CD4-positive, CD25-positive, alpha-beta regulatory T cell (primary cell): ENCODE results near the gene ATP13A2. TPM values are rescaled to one million over a fixed set of nuclear protein-coding genes. Genes with fewer than 3 reads are reported as not detected.

ENCODE experiments used
- ATAC-seq, 2 donors: fragments of 150-1000 bp; cut with Tn5 transposase; one replicate each; pipeline ENCODE4 v1.10.0; 2021; ENCODE audit warnings: low read depth in 2 of 2, moderate number of reproducible peaks in 2 of 2, moderate library complexity in 1 of 2
- DNase-seq, 3 donors: peaks; one replicate each; pipeline versions ENCODE4 v3.0.0 to v3.0.0-alpha.2; 2012 to 2022; ENCODE audit warnings: mixed read lengths in 1 of 3
- H3K27ac ChIP-seq: one replicate; pipeline ENCODE4 v1.7.0; 2013; ENCODE audit warnings: mild to moderate bottlenecking, low read length; ENCODE audit not compliant: insufficient read depth, poor library complexity, severe bottlenecking
- H3K27me3 ChIP-seq: one replicate; pipeline ENCODE4 v1.7.0; 2013; ENCODE audit warnings: low read length; ENCODE audit not compliant: control insufficient read depth, insufficient read depth
- H3K36me3 ChIP-seq: one replicate; pipeline ENCODE4 v1.7.0; 2013; ENCODE audit warnings: mild to moderate bottlenecking, low read length, moderate library complexity; ENCODE audit not compliant: control insufficient read depth, insufficient read depth
- H3K4me1 ChIP-seq: 2 replicates; pipeline ENCODE4 v1.7.0; 2013; ENCODE audit warnings: mild to moderate bottlenecking, low read length; ENCODE audit not compliant: insufficient read depth, control insufficient read depth, poor library complexity, severe bottlenecking
- H3K4me3 ChIP-seq: one replicate; pipeline ENCODE4 v1.7.0; 2013; ENCODE audit warnings: low read depth, mild to moderate bottlenecking, low read length, moderate library complexity
- H3K9me3 ChIP-seq, 2 experiments: 1 replicate in 1 of 2; 2 replicates in 1 of 2; pipeline ENCODE4 v1.7.0; 2013; ENCODE audit warnings: low read length in 2 of 2, mild to moderate bottlenecking in 1 of 2, moderate library complexity in 1 of 2; ENCODE audit not compliant: control insufficient read depth in 2 of 2
- H3K27ac Mint-ChIP-seq, 3 donors: one replicate each; pipeline ENCODE4 v1.8.0; 2020 to 2022; ENCODE audit warnings: mild to moderate bottlenecking in 3 of 3, mixed read lengths in 3 of 3, moderate library complexity in 2 of 3
- H3K27me3 Mint-ChIP-seq: one replicate; pipeline ENCODE4 v1.8.0; 2022; ENCODE audit warnings: mild to moderate bottlenecking, mixed read lengths
- H3K36me3 Mint-ChIP-seq: one replicate; pipeline ENCODE4 v1.8.0; 2020; ENCODE audit warnings: mixed read lengths
- H3K4me1 Mint-ChIP-seq, 4 donors: one replicate each; pipeline ENCODE4 v1.8.0; 2020 to 2022; ENCODE audit warnings: mixed read lengths in 4 of 4, mild to moderate bottlenecking in 1 of 4
- H3K4me3 Mint-ChIP-seq, 4 donors: one replicate each; pipeline ENCODE4 v1.8.0; 2020 to 2022; ENCODE audit warnings: mild to moderate bottlenecking in 4 of 4, mixed read lengths in 4 of 4, moderate library complexity in 3 of 4
- H3K9me3 Mint-ChIP-seq, 7 donors: one replicate each; pipeline ENCODE4 v1.8.0; 2020 to 2022; ENCODE audit warnings: mixed read lengths in 7 of 7, mild to moderate bottlenecking in 3 of 7, moderate library complexity in 2 of 7
- polyA plus RNA-seq, 4 donors: library from polyadenylated mRNA; unstranded; fragments of 300-500 nt; fragmentation: Illumina TruSeq; gene quantifications; one replicate each; pipeline ENCODE4 v1.2.3, GENCODE V29; 2021
- total RNA-seq: library from RNA; stranded (reverse); gene quantifications from one replicate; pipeline ENCODE4 v1.2.3, GENCODE V29; 2022

ATP13A2 gene
- total and polyA plus RNA-seq, 5 donors from 2014 or later = 29.7 to 41.7 (median 33.0) TPM

GRCh38 chr1:17008208-17008855 is 3.4 kb downstream of the ATP13A2 start:
- Histone ChIP-seq H3K27ac (no peak overlapping the region), H3K27me3 (no peaks in the 10 kb centered on the region), H3K4me3 (no peak overlapping the region), H3K4me1 (peaks cover 19% of the 10 kb centered on the region), H3K9me3 (no peaks in the 10 kb centered on the region), H3K36me3 (peaks cover 15% of the 10 kb centered on the region)
- Mint-ChIP-seq H3K9me3 (no peaks in the 10 kb centered on the region), H3K27ac (no peak overlapping the region), H3K4me3 (no peak overlapping the region), H3K36me3 (peaks cover 8% of the 10 kb centered on the region), H3K27me3 (no peaks in the 10 kb centered on the region), H3K4me1 (peaks cover 0 to 24% (median 9%) of the 10 kb centered on the region in 4 donors)
- DNase-seq (no peak), ATAC-seq (no peak)

GRCh38 chr1:17007121-17007520 is 4.6 kb downstream of the ATP13A2 start:
- Histone ChIP-seq H3K27ac (no peak overlapping the region), H3K27me3 (no peaks in the 10 kb centered on the region), H3K4me1 (peaks cover 18% of the 10 kb centered on the region), H3K4me3 (no peak overlapping the region), H3K36me3 (peaks cover 24% of the 10 kb centered on the region), H3K9me3 (no peaks in the 10 kb centered on the region)
- Mint-ChIP-seq H3K36me3 (peaks cover 8% of the 10 kb centered on the region), H3K9me3 (no peaks in the 10 kb centered on the region), H3K4me1 (peaks cover 0 to 22% (median 9%) of the 10 kb centered on the region in 4 donors), H3K27me3 (no peaks in the 10 kb centered on the region), H3K4me3 (no peak overlapping the region), H3K27ac (no peak overlapping the region)
- ATAC-seq = no peak
- DNase-seq = no peak

- H3K4me3 ChIP-seq = no peak overlapping the region
- no peaks in the 10 kb centered on the region for H3K9me3 ChIP-seq
- H3K27ac ChIP-seq = no peak overlapping the region
- H3K4me1 Mint-ChIP-seq = peaks cover 0 to 11% (median 5%) of the 10 kb centered on the region in 4 donors
- peaks cover 11% of the 10 kb centered on the region for H3K36me3 Mint-ChIP-seq
- no peak overlapping the region for H3K4me3 Mint-ChIP-seq
- no peaks in the 10 kb centered on the region for H3K27me3 Mint-ChIP-seq
- peaks cover 6% of the 10 kb centered on the region for H3K4me1 ChIP-seq
- H3K27ac Mint-ChIP-seq = no peak overlapping the region
- no peaks in the 10 kb centered on the region for H3K9me3 Mint-ChIP-seq
- ATAC-seq = no peak
- DNase-seq = no peak
- peaks cover 25% of the 10 kb centered on the region for H3K36me3 ChIP-seq
- H3K27me3 ChIP-seq = no peaks in the 10 kb centered on the region
Observed at GRCh38 chr1:17005365-17005740, 6.4 kb downstream of the ATP13A2 start.

- Mint-ChIP-seq H3K27ac (no peak overlapping the region), H3K27me3 (no peaks in the 10 kb centered on the region), H3K4me1 (peaks cover 0 to 5% (median 1%) of the 10 kb centered on the region in 4 donors), H3K36me3 (peaks cover 11% of the 10 kb centered on the region), H3K9me3 (no peaks in the 10 kb centered on the region), H3K4me3 (no peak overlapping the region)
- ATAC-seq = no peak
- H3K27ac ChIP-seq = no peak overlapping the region
- peaks cover 25% of the 10 kb centered on the region for H3K36me3 ChIP-seq
- no peaks in the 10 kb centered on the region for H3K27me3 ChIP-seq
- H3K4me3 ChIP-seq = no peak overlapping the region
- no peaks in the 10 kb centered on the region for H3K9me3 ChIP-seq
- peaks cover 1% of the 10 kb centered on the region for H3K4me1 ChIP-seq
- DNase-seq = no peak
Observed at GRCh38 chr1:17004466-17005364, 7.0 kb downstream of the ATP13A2 start.

GRCh38 chr1:17002524-17002902 is 9.2 kb downstream of the ATP13A2 start:
- Histone ChIP-seq H3K9me3 (no peaks in the 10 kb centered on the region), H3K4me1 (no peaks in the 10 kb centered on the region), H3K4me3 (no peak overlapping the region), H3K27ac (no peak overlapping the region), H3K27me3 (no peaks in the 10 kb centered on the region), H3K36me3 (peaks cover 37% of the 10 kb centered on the region)
- Mint-ChIP-seq H3K9me3 (no peaks in the 10 kb centered on the region), H3K4me1 (peaks cover 0 to 2% (median 0%) of the 10 kb centered on the region in 4 donors), H3K4me3 (no peak overlapping the region), H3K27me3 (no peaks in the 10 kb centered on the region), H3K36me3 (peaks cover 17% of the 10 kb centered on the region), H3K27ac (no peak overlapping the region)
- no peak for DNase-seq
- no peak for ATAC-seq

GRCh38 chr1:17001760-17002523 is 9.8 kb downstream of the ATP13A2 start:
- DNase-seq = no peak
- Histone ChIP-seq H3K27me3 (no peaks in the 10 kb centered on the region), H3K27ac (no peak overlapping the region), H3K9me3 (no peaks in the 10 kb centered on the region), H3K36me3 (peaks cover 37% of the 10 kb centered on the region), H3K4me1 (no peaks in the 10 kb centered on the region), H3K4me3 (no peak overlapping the region)
- H3K4me3 Mint-ChIP-seq = no peak overlapping the region
- H3K27ac Mint-ChIP-seq = no peak overlapping the region
- H3K27me3 Mint-ChIP-seq = no peaks in the 10 kb centered on the region
- no peaks in the 10 kb centered on the region for H3K9me3 Mint-ChIP-seq
- H3K36me3 Mint-ChIP-seq = peaks cover 17% of the 10 kb centered on the region
- ATAC-seq = no peak
- H3K4me1 Mint-ChIP-seq = peaks cover 0 to 2% (median 0%) of the 10 kb centered on the region in 4 donors

- no peak for DNase-seq
- no peaks in the 10 kb centered on the region for H3K4me1 ChIP-seq
- Mint-ChIP-seq H3K4me1 (peaks cover 0 to 2% (median 0%) of the 10 kb centered on the region in 4 donors), H3K36me3 (peaks cover 24% of the 10 kb centered on the region), H3K9me3 (no peaks in the 10 kb centered on the region), H3K27me3 (no peaks in the 10 kb centered on the region), H3K27ac (no peak overlapping the region), H3K4me3 (no peak overlapping the region)
- H3K36me3 ChIP-seq = peaks cover 36% of the 10 kb centered on the region
- H3K9me3 ChIP-seq = no peaks in the 10 kb centered on the region
- no peak overlapping the region for H3K4me3 ChIP-seq
- no peak overlapping the region for H3K27ac ChIP-seq
- ATAC-seq = no peak
- no peaks in the 10 kb centered on the region for H3K27me3 ChIP-seq
Observed at GRCh38 chr1:16999863-17000262, 11.9 kb downstream of the ATP13A2 start.
